Peyer's patch (tissue), 4 donors: Measurements from ENCODE around the gene AGAP3.

Source experiments
- CTCF ChIP-seq, 6 experiments: fragments of 450-650 bp in 4 of 6; fragments of 200-600 bp in 2 of 6; sonication (generic) in 1 of 6; IDR thresholded peaks; one replicate each; pipeline ENCODE4 v1.5.1; 2017 to 2019; ENCODE audit warnings: antibody characterized with exemption in 6 of 6, mild to moderate bottlenecking in 3 of 6, moderate library complexity in 1 of 6
- POLR2A ChIP-seq, 2 donors: fragments of 450-650 bp; IDR thresholded peaks; one replicate each; pipeline ENCODE4 v1.5.1; 2017; ENCODE audit warnings: antibody characterized with exemption in 2 of 2, mild to moderate bottlenecking in 2 of 2, moderate library complexity in 2 of 2

GRCh38 chr7:151178236-151178635 is 92.0 kb downstream of the AGAP3 start:
- TF ChIP-seq CTCF (IDR thresholded peaks at IDR 0.05) (no peak), POLR2A (IDR thresholded peaks at IDR 0.05) (no peak)
